A673 (cell line): Measurements from ENCODE around the gene STARD7.

Experiments used
- CTCF ChIP-seq: fragments of 300-800, 200-600 bp; sonication (generic); conservative IDR thresholded peaks from 2 replicates; pipeline ENCODE4 v1.5.1; 2017; ENCODE audit warnings: low read depth, mild to moderate bottlenecking, antibody characterized with exemption, low read length, moderate library complexity, mixed read lengths
- EZH2 ChIP-seq: fragments of 200-600 bp; sonication (generic); IDR thresholded peaks from 2 replicates; pipeline ENCODE4 v1.6.1; 2017; ENCODE audit warnings: borderline replicate concordance, low read depth, mild to moderate bottlenecking, mixed read lengths, antibody characterized with exemption, low read length; ENCODE audit not compliant: poor library complexity, severe bottlenecking

- TF ChIP-seq CTCF (no peak), EZH2 (no peak)
Observed at GRCh38 chr2:96185516-96185915, 23.1 kb downstream of the STARD7 start.
